ENCODE results near the gene ARL15.
A peak's percentile ranks its signal among the peaks of the same experiment; 100 is the strongest.
"Not testable (repeated sequence)": the region's sequence is repeated elsewhere in the genome, so short reads cannot be mapped to it uniquely, and the experiment has no call there.

ARL15 gene

DNA sequence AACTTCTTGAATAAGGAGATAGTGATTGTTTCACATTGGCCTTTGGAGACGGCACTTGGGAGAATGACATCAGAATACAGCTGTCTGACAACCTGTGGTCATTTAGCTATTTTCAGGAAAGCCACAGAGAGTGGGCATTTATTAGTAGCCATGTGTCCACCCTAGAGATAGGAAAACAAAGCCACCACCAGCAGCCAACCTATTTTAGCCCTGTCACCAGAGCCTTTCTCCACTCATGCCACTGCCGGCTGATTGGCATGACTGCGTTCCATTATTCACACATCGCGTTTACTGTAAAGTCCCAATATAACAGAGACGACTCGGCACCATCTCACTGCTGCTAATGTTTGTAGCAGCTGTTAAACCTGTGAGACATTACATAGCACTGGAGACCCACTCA is 419.9 kb downstream of the ARL15 start:
- DNase-seq (ENCODE audit: low spot score), result no peak

GRCh38 chr5:53884844-53885243 is 425.5 kb downstream of the ARL15 start:
- DNase-seq (ENCODE audit: low spot score), result peak; percentile 27

GRCh38 chr5:53884417-53884816 is 426.0 kb downstream of the ARL15 start:
- DNase-seq (ENCODE audit: low spot score), result no peak

GRCh38 chr5:53882676-53883031 is 427.7 kb downstream of the ARL15 start:
- no peak for DNase-seq (ENCODE audit: low spot score)

- DNase-seq (ENCODE audit: low spot score), result no peak
These were observed 428.2 kb downstream of the ARL15 start for GRCh38 chr5:53882006-53882675.

GRCh38 chr5:53879708-53880323 is 430.6 kb downstream of the ARL15 start:
- no peak for DNase-seq (ENCODE audit: low spot score)

GRCh38 chr5:53878015-53878414 is 432.4 kb downstream of the ARL15 start:
- DNase-seq (ENCODE audit: low spot score), result no peak

DNA sequence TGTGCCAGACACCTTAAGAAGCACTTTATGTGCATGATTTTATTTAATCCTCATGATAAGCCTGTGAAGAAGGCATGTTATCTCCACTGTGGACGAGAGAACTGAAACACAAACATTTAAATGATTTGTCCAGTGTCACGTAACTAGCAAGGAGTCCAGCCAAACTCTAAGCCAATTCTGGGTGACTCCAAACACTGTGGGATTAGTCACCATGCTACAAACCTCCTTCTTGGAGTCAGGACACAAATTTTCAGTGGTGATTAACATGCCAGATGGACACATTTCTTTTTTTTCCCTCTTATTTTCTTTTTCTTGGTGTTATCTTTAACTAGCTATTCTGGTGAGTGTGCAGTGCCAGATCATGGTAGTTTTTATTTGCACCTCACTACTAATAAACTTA is 433.1 kb downstream of the ARL15 start:
- no peak for DNase-seq (ENCODE audit: low spot score)

- no peak for DNase-seq (ENCODE audit: low spot score)
These were observed 436.0 kb downstream of the ARL15 start for GRCh38 chr5:53874409-53874808.

- DNase-seq (ENCODE audit: low spot score), result no peak
These were observed 437.1 kb downstream of the ARL15 start for GRCh38 chr5:53873235-53873634.

DNA sequence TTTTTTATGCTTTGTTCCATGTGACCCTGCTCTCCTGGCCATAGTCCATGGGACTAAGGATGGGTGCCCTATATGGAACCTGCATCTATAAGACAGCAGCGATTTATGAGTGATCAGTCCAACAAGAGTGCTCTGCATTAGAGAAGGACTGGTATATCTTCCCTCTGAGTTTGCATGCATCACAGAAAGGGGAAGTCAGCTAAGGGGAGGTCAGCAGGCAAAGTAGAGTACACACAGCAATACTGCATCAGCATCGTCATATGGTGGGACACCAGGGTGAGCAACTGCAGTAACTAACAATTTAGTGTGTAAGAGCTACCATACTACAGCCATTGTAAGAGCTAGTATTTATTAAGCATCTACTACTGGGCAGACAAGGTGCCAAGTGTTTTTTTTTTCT is 438.6 kb downstream of the ARL15 start:
- no peak for DNase-seq (ENCODE audit: low spot score)

DNA sequence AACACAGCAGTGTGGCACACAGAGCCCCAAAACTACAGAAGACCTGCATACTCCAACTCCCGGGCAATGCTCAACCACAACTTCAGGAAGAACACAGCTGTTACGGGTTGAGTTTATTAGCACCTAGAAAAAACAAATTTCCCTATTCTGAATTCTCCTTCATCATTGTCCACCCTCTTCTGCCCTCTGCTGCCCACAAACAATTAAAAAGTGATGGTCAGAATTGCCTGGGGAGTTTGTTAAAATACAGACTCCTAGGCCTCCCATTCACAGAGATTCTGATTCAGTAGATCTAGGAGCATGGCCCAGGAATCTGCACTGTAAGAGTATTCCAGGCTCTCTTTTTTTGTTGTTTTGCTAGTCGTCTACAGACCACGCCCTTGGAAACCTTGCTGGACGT is 439.3 kb downstream of the ARL15 start:
- no peak for DNase-seq (ENCODE audit: low spot score)

- no peak for DNase-seq (ENCODE audit: low spot score)
These were observed 451.5 kb downstream of the ARL15 start for GRCh38 chr5:53858700-53859456.

DNA sequence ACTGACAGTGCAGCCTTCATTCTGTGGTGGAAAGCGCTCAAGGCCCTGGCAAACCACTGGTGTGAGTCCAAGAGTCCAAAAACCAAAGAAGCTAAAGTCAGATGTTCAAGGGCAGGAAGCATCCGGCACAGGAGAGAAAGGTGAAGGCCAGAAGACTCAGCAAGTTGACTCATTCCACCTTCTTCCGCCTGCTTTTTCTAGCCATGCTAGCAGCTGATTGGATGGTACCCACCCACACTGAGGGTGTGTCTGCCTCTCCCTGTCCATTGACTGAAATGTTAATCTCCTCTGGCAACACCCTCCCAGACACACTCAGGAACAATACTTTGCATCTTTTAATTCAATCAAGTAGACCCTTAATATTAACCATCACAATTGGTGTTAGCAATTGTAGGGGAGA is 453.9 kb downstream of the ARL15 start:
- no peak for DNase-seq (ENCODE audit: low spot score)

GRCh38 chr5:53836851-53837430 is 473.4 kb downstream of the ARL15 start:
- not testable (repeated sequence) for DNase-seq (ENCODE audit: low spot score)

DNA sequence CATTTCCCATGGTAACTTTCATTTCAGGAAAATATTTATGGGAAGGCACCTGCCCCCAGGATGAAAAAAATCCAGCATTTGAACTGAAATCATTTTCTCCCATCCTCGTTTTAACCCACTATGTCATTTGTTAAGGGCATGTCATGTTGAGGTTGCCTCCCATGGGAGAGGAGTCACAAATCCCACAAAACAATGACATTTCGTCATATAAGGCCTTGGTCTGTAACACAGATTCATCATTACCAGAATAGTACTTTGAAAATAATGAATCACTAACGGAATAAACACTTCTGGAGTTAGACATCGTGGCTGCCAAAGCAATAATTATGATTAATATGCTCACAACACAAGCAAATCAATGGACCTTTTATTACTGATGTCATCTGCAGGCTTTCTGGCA is 475.9 kb downstream of the ARL15 start:
- DNase-seq (ENCODE audit: low spot score), result no peak
